ENCODE measurements around the gene CDK19. TPM values are rescaled to one million over a fixed set of nuclear protein-coding genes. Genes with fewer than 3 reads are reported as not detected.

Gene CDK19
- total and polyA plus RNA-seq, 9 of the 15 experiments (the other 6 are each of a cell fraction or from before 2014, with no cell fraction given): 3.8 to 15.2 (median 7.4) TPM

DNA sequence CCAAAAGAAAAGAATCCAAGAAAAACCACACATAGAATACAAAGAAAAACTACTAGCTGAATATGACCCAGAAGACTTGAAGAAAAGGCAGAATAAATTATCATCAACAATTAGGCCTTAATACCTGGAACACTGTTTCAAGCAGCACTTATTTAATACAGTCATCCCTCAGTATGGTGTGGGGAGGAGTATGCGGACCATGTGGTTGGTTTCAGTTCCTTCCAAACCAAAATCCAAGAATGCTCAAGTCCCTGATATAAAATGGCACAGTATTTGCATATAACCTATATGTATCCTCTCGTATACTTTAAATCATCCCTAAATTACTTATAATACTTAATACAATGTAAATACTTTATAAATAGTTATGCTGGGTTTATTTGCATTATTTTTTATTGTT lies 16.1 kb downstream of the CDK19 start:
- POLR2A ChIA-PET: interaction anchor here (0.6 to 0.7 kb wide), 2 partner anchors 11 to 208 kb away, joined by 3 read pairs; no protein-coding TSS in a partner anchor
- H3K36me3 ChIP-seq (ENCODE audit: control insufficient read depth, insufficient read depth, low read length): no peaks in the 10 kb centered on the region
- no peak for DNase-seq (ENCODE audit: extremely low read depth in 1 of 4, low spot score in 3 of 4)
- CTCF ChIA-PET (ENCODE audit: low intra/inter-chr PET ratio): no interaction called here
- no peak for ATAC-seq
- H3K27ac ChIP-seq (ENCODE audit: extremely low read depth, low read depth, low read length): no peak overlapping the region
- FAIRE-seq: no peak
- H3K9me3 ChIP-seq (replicated peaks; ENCODE audit: control insufficient read depth, insufficient read depth, low read depth, low read length): peaks cover 5% of the 10 kb centered on the region; the same call in 1 of the 2 replicates
- H3K4me2 ChIP-seq (ENCODE audit: insufficient read depth, low read length): no peak overlapping the region
- no peak overlapping the region for H3K9ac ChIP-seq (ENCODE audit: insufficient read depth in 1 of 2, low read depth in 2 of 2, low read length in 2 of 2)
- no peak overlapping the region for H3K4me3 ChIP-seq
- no peak overlapping the region for H2AFZ ChIP-seq (ENCODE audit: low read depth, low read length)
- no peaks in the 10 kb centered on the region; the same call in 2 of the 3 replicates for H3K79me2 ChIP-seq (ENCODE audit: control insufficient read depth, insufficient read depth, low read length)
- TF ChIP-seq ARID3A (IDR thresholded peaks at IDR 0.05; ENCODE audit: borderline replicate concordance, low read depth, low read length) (no peak), HDAC1 (IDR thresholded peaks at IDR 0.05) (no peak), NCOA6 (IDR thresholded peaks at IDR 0.05) (no peak), ZNF174 (CRISPR knock-in tag; IDR thresholded peaks at IDR 0.05) (no peak), TRIM24 (IDR thresholded peaks at IDR 0.05) (no peak), ZNF717 (CRISPR knock-in tag; IDR thresholded peaks at IDR 0.05) (no peak), ZNF75A (CRISPR knock-in tag; IDR thresholded peaks at IDR 0.05) (no peak), CC2D1A (IDR thresholded peaks at IDR 0.05) (no peak), PCBP1 (IDR thresholded peaks at IDR 0.05; ENCODE audit: low read depth, low read length, poor library complexity, severe bottlenecking) (no peak), ZNF224 (CRISPR knock-in tag; IDR thresholded peaks at IDR 0.05) (no peak)
- TF ChIP-seq, protein P1, sequence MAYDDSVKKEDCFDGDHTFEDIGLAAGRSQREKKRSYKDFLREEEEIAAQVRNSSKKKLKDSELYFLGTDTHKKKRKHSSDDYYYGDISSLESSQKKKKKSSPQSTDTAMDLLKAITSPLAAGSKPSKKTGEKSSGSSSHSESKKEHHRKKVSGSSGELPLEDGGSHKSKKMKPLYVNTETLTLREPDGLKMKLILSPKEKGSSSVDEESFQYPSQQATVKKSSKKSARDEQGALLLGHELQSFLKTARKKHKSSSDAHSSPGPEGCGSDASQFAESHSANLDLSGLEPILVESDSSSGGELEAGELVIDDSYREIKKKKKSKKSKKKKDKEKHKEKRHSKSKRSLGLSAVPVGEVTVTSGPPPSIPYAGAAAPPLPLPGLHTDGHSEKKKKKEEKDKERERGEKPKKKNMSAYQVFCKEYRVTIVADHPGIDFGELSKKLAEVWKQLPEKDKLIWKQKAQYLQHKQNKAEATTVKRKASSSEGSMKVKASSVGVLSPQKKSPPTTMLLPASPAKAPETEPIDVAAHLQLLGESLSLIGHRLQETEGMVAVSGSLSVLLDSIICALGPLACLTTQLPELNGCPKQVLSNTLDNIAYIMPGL (CRISPR knock-in tag; IDR thresholded peaks at IDR 0.05): no peak
- TF ChIP-seq, protein P2, sequence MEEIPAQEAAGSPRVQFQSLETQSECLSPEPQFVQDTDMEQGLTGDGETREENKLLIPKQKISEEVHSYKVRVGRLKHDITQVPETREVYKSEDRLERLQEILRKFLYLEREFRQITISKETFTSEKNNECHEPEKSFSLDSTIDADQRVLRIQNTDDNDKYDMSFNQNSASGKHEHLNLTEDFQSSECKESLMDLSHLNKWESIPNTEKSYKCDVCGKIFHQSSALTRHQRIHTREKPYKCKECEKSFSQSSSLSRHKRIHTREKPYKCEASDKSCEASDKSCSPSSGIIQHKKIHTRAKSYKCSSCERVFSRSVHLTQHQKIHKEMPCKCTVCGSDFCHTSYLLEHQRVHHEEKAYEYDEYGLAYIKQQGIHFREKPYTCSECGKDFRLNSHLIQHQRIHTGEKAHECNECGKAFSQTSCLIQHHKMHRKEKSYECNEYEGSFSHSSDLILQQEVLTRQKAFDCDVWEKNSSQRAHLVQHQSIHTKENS (CRISPR knock-in tag; IDR thresholded peaks at IDR 0.05): no peak
- no peaks in the 10 kb centered on the region for H3K9me1 ChIP-seq (ENCODE audit: control insufficient read depth, insufficient read depth, low read length)
- H3K27me3 ChIP-seq (ENCODE audit: control insufficient read depth in 2 of 2, insufficient read depth in 2 of 2, low read length in 2 of 2): no peaks in the 10 kb centered on the region
- BruUV-seq (replicated peaks): no TSS peak
- in situ Hi-C loops (cut with MboI): no loop called here
- WGBS (ENCODE audit: insufficient coverage, low coverage, missing lambda C conversion rate): 72% methylated on average over 2 of the region's 2 CpGs
- H3K4me1 ChIP-seq (replicated peaks in 1 of 2; ENCODE audit: control insufficient read depth in 2 of 2, insufficient read depth in 2 of 2, low read length in 2 of 2): no peaks in the 10 kb centered on the region; a peak in 1 of 5 replicates
- intact Hi-C loops (cut with micrococcal nuclease): no loop called here
- no peaks in the 10 kb centered on the region for H4K20me1 ChIP-seq (replicated peaks; ENCODE audit: control insufficient read depth, insufficient read depth, low read length)

All from K562 (cell line).